Measurements from ENCODE around the gene SLC1A3.
"Not testable (repeated sequence)": the region's sequence is repeated elsewhere in the genome, so short reads cannot be mapped to it uniquely, and the experiment has no call there.

The SLC1A3 gene

DNA sequence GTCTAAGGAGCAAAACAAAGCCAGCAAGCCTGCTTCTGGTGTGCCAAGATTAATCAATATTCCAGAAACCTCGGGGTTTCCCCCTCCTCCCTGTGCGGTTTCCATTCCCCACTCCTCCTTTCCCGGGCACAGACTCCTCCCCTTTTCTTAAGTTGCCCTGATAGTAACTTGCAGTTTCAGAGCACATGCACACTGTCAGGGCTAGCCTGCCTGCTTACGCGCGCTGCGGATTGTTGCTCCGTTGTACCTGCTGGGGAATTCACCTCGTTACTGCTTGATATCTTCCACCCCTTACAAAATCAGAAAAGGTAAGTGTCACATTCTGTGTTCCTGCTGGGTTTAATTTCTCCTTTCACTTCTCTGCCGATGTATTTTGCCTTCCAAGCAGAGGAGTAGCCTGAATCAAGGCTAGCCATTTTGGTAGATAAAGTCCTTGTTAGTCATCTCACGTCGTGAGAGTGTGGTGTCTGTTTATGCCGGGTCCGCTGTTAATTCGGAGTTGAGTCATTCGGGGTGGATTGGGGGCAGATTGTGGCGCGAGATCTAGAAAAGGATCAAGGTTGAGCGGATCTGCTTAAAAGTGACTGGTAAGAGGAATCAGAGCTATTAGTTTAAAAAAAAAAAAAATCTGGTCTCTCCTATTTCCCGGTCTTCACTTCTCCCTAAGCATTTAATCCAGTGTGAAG is at the start of gene SLC1A3:
Gene SLC1A3 (plus strand): TSS at position 179 of the 686 bp plus-strand sequence. CDS start 1,818 bp downstream, outside the sequence.
- no peaks in the 10 kb centered on the region for H3K9me3 ChIP-seq (ENCODE audit: control insufficient read depth, low read length)
- peaks cover 7% of the 10 kb centered on the region for H3K36me3 ChIP-seq (ENCODE audit: control insufficient read depth, insufficient read depth, low read length, severe bottlenecking)
- peaks cover 43% of the 10 kb centered on the region for H3K4me1 ChIP-seq (ENCODE audit: control insufficient read depth, insufficient read depth, low read length)
- H3K4me3 ChIP-seq (ENCODE audit: low read length): peak within 1 kb of the TSS; percentile 91
- DNase-seq (ENCODE audit: low read depth): peak; percentile 70
- H3K27me3 ChIP-seq (replicated peaks; ENCODE audit: control insufficient read depth, insufficient read depth, low read length): no peaks in the 10 kb centered on the region
- peak within 1 kb of the TSS; percentile 90 for H3K9ac ChIP-seq (ENCODE audit: low read length)

- H3K4me3 ChIP-seq (ENCODE audit: low read length): no peak overlapping the region
- H3K9me3 ChIP-seq (ENCODE audit: control insufficient read depth, low read length): peaks cover 3% of the 10 kb centered on the region
- no peaks in the 10 kb centered on the region for H3K4me1 ChIP-seq (ENCODE audit: control insufficient read depth, insufficient read depth, low read length)
- no peak for DNase-seq (ENCODE audit: low read depth)
- H3K36me3 ChIP-seq (ENCODE audit: control insufficient read depth, insufficient read depth, low read length, severe bottlenecking): no peaks in the 10 kb centered on the region
- no peaks in the 10 kb centered on the region for H3K27me3 ChIP-seq (replicated peaks; ENCODE audit: control insufficient read depth, insufficient read depth, low read length)
- H3K9ac ChIP-seq (ENCODE audit: low read length): no peak overlapping the region
Measured at GRCh38 chr5:36558641-36559040, 47.8 kb upstream of the SLC1A3 start.

- H3K36me3 ChIP-seq (ENCODE audit: control insufficient read depth, insufficient read depth, low read length, severe bottlenecking): no peaks in the 10 kb centered on the region
- DNase-seq (ENCODE audit: low read depth): no peak
- H3K4me1 ChIP-seq (ENCODE audit: control insufficient read depth, insufficient read depth, low read length): no peaks in the 10 kb centered on the region
- no peaks in the 10 kb centered on the region for H3K27me3 ChIP-seq (replicated peaks; ENCODE audit: control insufficient read depth, insufficient read depth, low read length)
- no peak overlapping the region for H3K9ac ChIP-seq (ENCODE audit: low read length)
- no peak overlapping the region for H3K4me3 ChIP-seq (ENCODE audit: low read length)
- peaks cover 3% of the 10 kb centered on the region for H3K9me3 ChIP-seq (ENCODE audit: control insufficient read depth, low read length)
Measured at GRCh38 chr5:36561601-36562000, 44.8 kb upstream of the SLC1A3 start.

- DNase-seq (ENCODE audit: low read depth): no peak
- H3K27me3 ChIP-seq (replicated peaks; ENCODE audit: control insufficient read depth, insufficient read depth, low read length): no peaks in the 10 kb centered on the region
- H3K36me3 ChIP-seq (ENCODE audit: control insufficient read depth, insufficient read depth, low read length, severe bottlenecking): no peaks in the 10 kb centered on the region
- H3K9ac ChIP-seq (ENCODE audit: low read length): no peak overlapping the region
- no peaks in the 10 kb centered on the region for H3K9me3 ChIP-seq (ENCODE audit: control insufficient read depth, low read length)
- H3K4me3 ChIP-seq (ENCODE audit: low read length): peak overlapping the region; percentile 52
- H3K4me1 ChIP-seq (ENCODE audit: control insufficient read depth, insufficient read depth, low read length): peaks cover 22% of the 10 kb centered on the region
Measured at GRCh38 chr5:36569491-36569890, 36.9 kb upstream of the SLC1A3 start.

DNA sequence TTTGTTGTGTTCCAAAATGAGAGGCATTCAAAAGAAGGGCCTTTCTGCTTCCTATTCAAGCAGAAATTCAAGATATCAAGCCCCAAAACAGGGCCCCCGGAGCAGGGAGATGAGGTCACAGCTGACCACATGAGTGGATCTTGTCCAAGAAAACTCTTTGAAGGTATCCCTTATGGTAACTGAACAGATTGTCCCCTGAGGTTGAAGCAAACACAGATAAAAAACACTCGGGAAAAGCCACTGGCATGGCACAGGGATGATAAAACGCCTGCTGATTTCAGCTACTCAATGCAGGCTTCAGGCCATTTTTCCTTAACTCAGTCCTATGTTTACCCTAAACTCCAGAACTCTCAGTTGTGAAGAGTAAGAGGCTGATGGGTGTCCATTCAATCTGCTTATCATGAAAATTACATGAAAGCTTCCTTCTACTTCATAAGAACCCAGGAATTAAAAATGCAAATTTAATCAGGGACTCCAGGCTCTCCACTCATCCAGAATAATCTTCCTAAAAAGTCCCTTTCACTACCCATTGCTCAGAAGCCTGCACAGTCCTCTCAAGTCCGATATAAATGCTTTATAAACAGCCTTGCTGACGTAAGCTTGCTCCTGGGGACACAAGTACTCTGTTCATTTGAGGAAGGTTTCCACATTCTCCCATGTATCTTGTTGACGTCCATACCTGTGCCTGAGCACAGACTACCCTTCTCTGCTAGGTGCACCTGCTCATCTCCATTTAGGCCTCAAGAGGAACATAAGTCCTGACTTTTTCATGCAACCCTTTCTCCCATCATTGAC is 35.9 kb upstream of the SLC1A3 start:
- no peak overlapping the region for H3K4me3 ChIP-seq (ENCODE audit: low read length)
- DNase-seq (ENCODE audit: low read depth): no peak
- peaks cover 22% of the 10 kb centered on the region for H3K4me1 ChIP-seq (ENCODE audit: control insufficient read depth, insufficient read depth, low read length)
- H3K9me3 ChIP-seq (ENCODE audit: control insufficient read depth, low read length): no peaks in the 10 kb centered on the region
- H3K9ac ChIP-seq (ENCODE audit: low read length): no peak overlapping the region
- no peaks in the 10 kb centered on the region for H3K27me3 ChIP-seq (replicated peaks; ENCODE audit: control insufficient read depth, insufficient read depth, low read length)
- H3K36me3 ChIP-seq (ENCODE audit: control insufficient read depth, insufficient read depth, low read length, severe bottlenecking): no peaks in the 10 kb centered on the region

- no peaks in the 10 kb centered on the region for H3K36me3 ChIP-seq (ENCODE audit: control insufficient read depth, insufficient read depth, low read length, severe bottlenecking)
- H3K9me3 ChIP-seq (ENCODE audit: control insufficient read depth, low read length): no peaks in the 10 kb centered on the region
- DNase-seq (ENCODE audit: low read depth): no peak
- no peak overlapping the region for H3K4me3 ChIP-seq (ENCODE audit: low read length)
- no peaks in the 10 kb centered on the region for H3K27me3 ChIP-seq (replicated peaks; ENCODE audit: control insufficient read depth, insufficient read depth, low read length)
- peaks cover 22% of the 10 kb centered on the region for H3K4me1 ChIP-seq (ENCODE audit: control insufficient read depth, insufficient read depth, low read length)
- H3K9ac ChIP-seq (ENCODE audit: low read length): no peak overlapping the region
Measured at GRCh38 chr5:36571401-36572042, 34.9 kb upstream of the SLC1A3 start.

DNA sequence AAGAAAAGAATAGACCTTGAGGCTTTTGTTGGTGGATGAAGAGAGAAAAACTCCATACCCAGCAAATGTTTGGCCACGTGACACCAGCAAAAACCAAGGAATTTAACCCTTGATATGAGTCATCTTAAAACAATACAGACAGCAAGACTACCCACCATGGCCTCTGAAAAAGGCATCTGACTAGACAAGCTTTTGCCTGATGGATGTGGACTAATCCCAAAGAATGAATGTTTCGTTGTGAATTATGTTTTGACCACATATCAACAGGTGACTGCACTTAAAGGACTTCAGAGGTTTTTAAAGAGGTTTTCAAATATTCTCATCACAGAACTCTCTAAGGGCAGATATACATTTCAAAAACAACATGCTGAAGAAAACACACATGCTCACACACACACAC is 33.0 kb upstream of the SLC1A3 start:
- no peaks in the 10 kb centered on the region for H3K27me3 ChIP-seq (replicated peaks; ENCODE audit: control insufficient read depth, insufficient read depth, low read length)
- H3K4me3 ChIP-seq (ENCODE audit: low read length): no peak overlapping the region
- H3K9me3 ChIP-seq (ENCODE audit: control insufficient read depth, low read length): no peaks in the 10 kb centered on the region
- H3K36me3 ChIP-seq (ENCODE audit: control insufficient read depth, insufficient read depth, low read length, severe bottlenecking): no peaks in the 10 kb centered on the region
- no peak overlapping the region for H3K9ac ChIP-seq (ENCODE audit: low read length)
- peaks cover 22% of the 10 kb centered on the region for H3K4me1 ChIP-seq (ENCODE audit: control insufficient read depth, insufficient read depth, low read length)
- DNase-seq (ENCODE audit: low read depth): peak; percentile 4

DNA sequence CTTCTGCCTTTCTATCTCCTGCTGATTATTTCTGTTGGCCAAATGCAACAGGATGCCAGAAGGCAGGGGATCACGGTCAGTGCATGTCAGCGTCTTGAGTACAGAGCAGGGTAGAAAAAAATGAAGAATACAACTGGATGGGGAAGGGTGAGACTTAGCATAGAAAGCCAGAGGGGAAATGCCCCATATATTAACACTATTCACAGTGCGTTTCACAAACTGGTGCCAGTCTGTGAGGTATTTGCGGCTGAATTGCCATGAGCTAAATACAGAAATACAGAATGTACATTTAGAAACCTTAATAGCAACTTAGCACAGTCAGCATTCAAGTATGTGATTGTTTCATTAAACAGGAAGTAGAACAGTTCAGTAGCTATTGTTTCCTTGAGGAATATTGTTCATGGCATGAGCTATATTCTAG is 31.0 kb upstream of the SLC1A3 start:
- Histone ChIP-seq H3K9ac (ENCODE audit: low read length) (no peak overlapping the region), H3K9me3 (ENCODE audit: control insufficient read depth, low read length) (no peaks in the 10 kb centered on the region), H3K27me3 (replicated peaks; ENCODE audit: control insufficient read depth, insufficient read depth, low read length) (no peaks in the 10 kb centered on the region), H3K4me3 (ENCODE audit: low read length) (no peak overlapping the region), H3K36me3 (ENCODE audit: control insufficient read depth, insufficient read depth, low read length, severe bottlenecking) (no peaks in the 10 kb centered on the region), H3K4me1 (ENCODE audit: control insufficient read depth, insufficient read depth, low read length) (peaks cover 7% of the 10 kb centered on the region)
- DNase-seq (ENCODE audit: low read depth): peak; percentile 10

DNA sequence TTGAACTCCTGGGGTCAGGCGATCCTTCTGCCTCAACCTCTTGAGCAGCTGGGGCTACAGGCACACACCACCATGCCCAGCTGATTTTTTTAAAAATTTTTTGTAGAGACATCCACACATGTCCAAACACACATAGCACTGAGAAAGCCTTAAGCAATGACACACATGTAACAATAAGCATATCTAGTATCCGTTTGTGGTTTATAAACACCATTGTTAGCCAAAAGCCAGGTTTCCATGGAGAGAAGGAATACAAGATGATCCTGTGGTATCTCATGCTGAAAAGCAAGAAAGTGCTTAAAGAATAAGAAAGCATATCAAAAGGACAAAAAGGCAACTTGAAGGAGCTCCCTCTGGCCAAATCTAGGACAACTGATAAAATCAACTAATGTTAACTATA is 29.7 kb upstream of the SLC1A3 start:
- DNase-seq (ENCODE audit: low read depth): no peak
- Histone ChIP-seq H3K27me3 (replicated peaks; ENCODE audit: control insufficient read depth, insufficient read depth, low read length) (no peaks in the 10 kb centered on the region), H3K4me3 (ENCODE audit: low read length) (no peak overlapping the region), H3K9me3 (ENCODE audit: control insufficient read depth, low read length) (no peaks in the 10 kb centered on the region), H3K4me1 (ENCODE audit: control insufficient read depth, insufficient read depth, low read length) (no peaks in the 10 kb centered on the region), H3K36me3 (ENCODE audit: control insufficient read depth, insufficient read depth, low read length, severe bottlenecking) (no peaks in the 10 kb centered on the region), H3K9ac (ENCODE audit: low read length) (no peak overlapping the region)

DNA sequence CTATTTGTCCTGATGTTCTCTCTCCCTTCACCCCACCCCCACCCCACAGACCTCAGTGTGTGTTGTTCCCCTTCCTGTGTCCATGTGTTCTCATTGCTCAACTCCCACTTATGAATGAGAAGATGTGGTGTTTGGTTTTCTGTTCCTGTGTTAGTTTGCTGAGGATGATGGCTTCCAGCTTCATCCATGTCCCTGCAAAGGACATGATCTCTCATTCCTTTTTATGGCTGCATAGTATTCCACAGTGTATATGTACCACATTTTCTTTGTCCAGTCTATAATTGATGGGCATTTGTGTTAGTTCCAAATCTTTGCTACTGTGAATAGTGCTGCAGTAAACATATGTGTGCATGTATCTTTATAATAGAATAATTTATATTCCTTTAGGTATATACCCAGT is 26.5 kb upstream of the SLC1A3 start:
- H3K4me3 ChIP-seq (ENCODE audit: low read length); H3K9ac ChIP-seq (ENCODE audit: low read length); H3K4me1 ChIP-seq (ENCODE audit: control insufficient read depth, insufficient read depth, low read length); H3K27me3 ChIP-seq (replicated peaks; ENCODE audit: control insufficient read depth, insufficient read depth, low read length); H3K9me3 ChIP-seq (ENCODE audit: control insufficient read depth, low read length); H3K36me3 ChIP-seq (ENCODE audit: control insufficient read depth, insufficient read depth, low read length, severe bottlenecking); DNase-seq (ENCODE audit: low read depth): not testable (repeated sequence)

DNA sequence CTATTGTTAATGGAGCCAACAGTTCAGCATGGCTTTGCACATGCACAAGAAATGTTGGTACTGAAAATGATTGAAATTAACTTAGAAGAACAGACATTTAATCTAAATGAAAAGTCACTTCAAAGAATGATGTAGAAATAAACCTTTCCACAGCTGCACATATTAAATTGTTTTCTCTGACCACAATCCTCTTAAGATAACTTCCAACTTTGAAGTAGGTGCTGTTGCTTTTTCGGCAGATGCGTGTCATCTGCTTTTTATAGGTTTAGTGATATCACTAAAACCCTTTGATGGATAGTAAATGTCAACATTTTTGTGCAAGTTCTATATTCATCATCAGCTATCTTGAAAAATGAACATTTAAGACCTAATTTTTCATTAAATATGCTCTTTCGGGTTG is 25.3 kb upstream of the SLC1A3 start:
- no peak for DNase-seq (ENCODE audit: low read depth)
- Histone ChIP-seq H3K4me3 (ENCODE audit: low read length) (no peak overlapping the region), H3K9me3 (ENCODE audit: control insufficient read depth, low read length) (no peaks in the 10 kb centered on the region), H3K27me3 (replicated peaks; ENCODE audit: control insufficient read depth, insufficient read depth, low read length) (peaks cover 9% of the 10 kb centered on the region), H3K36me3 (ENCODE audit: control insufficient read depth, insufficient read depth, low read length, severe bottlenecking) (no peaks in the 10 kb centered on the region), H3K9ac (ENCODE audit: low read length) (no peak overlapping the region), H3K4me1 (ENCODE audit: control insufficient read depth, insufficient read depth, low read length) (peaks cover 14% of the 10 kb centered on the region)
